OCI-LY3 (cell line): ENCODE measurements around the gene CCDC152.

Source experiments
- H2AFZ ChIP-seq: fragments of 200-600, 300-600 bp; shearing (Covaris generic); 2 replicates; pipeline ENCODE4 v1.6.0; 2014; ENCODE audit warnings: antibody characterized with exemption, low read depth, low read length
- H3K27ac ChIP-seq: fragments of 200-600, 300-600 bp; sonication (generic); 2 replicates; pipeline ENCODE4 v1.5.1; 2014; ENCODE audit warnings: mild to moderate bottlenecking, low read length, moderate library complexity, mixed read lengths
- H3K27me3 ChIP-seq: fragments of 200-600, 300-600 bp; sonication (generic); 2 replicates; pipeline ENCODE4 v1.6.1; 2014; ENCODE audit warnings: low read depth, low read length, mixed read lengths
- H3K36me3 ChIP-seq: fragments of 200-600, 300-600 bp; sonication (generic); replicated peaks from 2 replicates; pipeline ENCODE3; 2014; ENCODE audit warnings: low read depth, low read length, mixed read lengths
- H3K4me1 ChIP-seq: fragments of 300-600, 200-600 bp; sonication (generic); 2 replicates; pipeline ENCODE4 v1.6.1; 2014; ENCODE audit warnings: low read length, mixed read lengths
- H3K4me2 ChIP-seq: fragments of 200-600, 300-600 bp; sonication (generic); 2 replicates; pipeline ENCODE4 v1.6.1; 2014; ENCODE audit warnings: low read length, mixed read lengths
- H3K4me3 ChIP-seq: fragments of 300-600, 200-600 bp; sonication (generic); 2 replicates; pipeline ENCODE4 v1.5.1; 2014; ENCODE audit warnings: antibody characterized with exemption, mild to moderate bottlenecking, low read length, moderate library complexity
- H3K79me2 ChIP-seq: fragments of 300-600, 200-600 bp; shearing (Covaris generic); 2 replicates; pipeline ENCODE4 v1.6.1; 2014; ENCODE audit warnings: mild to moderate bottlenecking, low read length, mixed read lengths
- H3K9ac ChIP-seq: fragments of 300-600, 200-600 bp; shearing (Covaris generic); 2 replicates; pipeline ENCODE4 v1.6.0; 2014; ENCODE audit warnings: mild to moderate bottlenecking, low read length, moderate library complexity
- H3K9me3 ChIP-seq: fragments of 200-600, 300-600 bp; shearing (Covaris generic); 2 replicates; pipeline ENCODE4 v1.6.1; 2014; ENCODE audit warnings: low read length, mixed read lengths; ENCODE audit not compliant: insufficient read depth
- H4K20me1 ChIP-seq: fragments of 200-600, 300-600 bp; sonication (generic); 2 replicates; pipeline ENCODE4 v1.6.1; 2016; ENCODE audit warnings: low read length, mixed read lengths; ENCODE audit not compliant: insufficient read depth
- EZH2phosphoT487 ChIP-seq: fragments of 200-600 bp; shearing (Covaris generic); IDR thresholded peaks from 2 replicates; pipeline ENCODE4 v1.6.1; 2018; ENCODE audit warnings: antibody characterized with exemption, mixed run types, low read depth
- TF ChIP-seq, protein P1 (sequence below): fragments of 200-600, 300-600 bp; sonication (generic); IDR thresholded peaks from 2 replicates; pipeline ENCODE4 v1.5.1; 2014; ENCODE audit warnings: antibody characterized with exemption, low read length, low read depth

The CCDC152 gene

DNA sequence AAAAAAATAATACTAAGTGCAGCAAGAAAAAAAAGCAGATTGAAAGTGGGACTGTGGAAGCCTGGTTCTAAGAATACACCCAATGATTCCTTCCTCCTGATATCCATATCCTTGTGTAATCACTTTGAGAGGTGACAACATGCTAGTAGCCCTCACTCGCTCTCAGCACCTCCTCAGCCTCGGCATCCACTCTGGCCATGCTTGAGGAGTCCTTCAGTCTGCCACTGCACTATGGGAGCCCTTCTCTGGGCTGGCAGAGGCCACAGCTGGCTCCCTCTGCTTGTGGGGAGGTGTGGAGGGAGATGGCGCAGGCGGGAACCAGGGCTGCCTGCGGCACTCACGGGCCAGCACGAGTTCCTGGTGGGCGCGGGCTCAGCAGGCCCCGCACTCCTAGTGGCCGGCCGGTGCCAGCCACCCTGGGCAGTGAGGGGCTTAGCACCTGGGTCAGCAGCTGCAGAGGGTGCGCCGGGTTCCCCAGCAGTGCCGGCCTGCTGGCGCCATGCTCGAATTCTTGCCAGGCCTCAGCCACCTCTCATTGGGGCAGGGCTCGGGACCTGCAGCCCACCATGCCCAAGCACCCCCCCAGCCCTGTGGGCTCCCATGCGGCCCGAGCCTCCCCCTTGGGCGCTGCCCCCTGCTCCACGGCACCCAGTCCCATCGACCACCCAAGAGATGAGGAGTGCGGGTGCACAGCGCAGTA, 79.6 kb downstream of the CCDC152 start:
- Histone ChIP-seq H2AFZ (no peak overlapping the region), H3K79me2 (no peaks in the 10 kb centered on the region), H3K4me1 (no peaks in the 10 kb centered on the region), H3K36me3 (no peaks in the 10 kb centered on the region), H3K9ac (no peak overlapping the region), H3K27ac (no peak overlapping the region), H4K20me1 (no peaks in the 10 kb centered on the region), H3K4me3 (no peak overlapping the region), H3K9me3 (no peaks in the 10 kb centered on the region), H3K4me2 (no peak overlapping the region), H3K27me3 (no peaks in the 10 kb centered on the region)
- TF ChIP-seq EZH2phosphoT487, result no peak
- TF ChIP-seq, protein P1, sequence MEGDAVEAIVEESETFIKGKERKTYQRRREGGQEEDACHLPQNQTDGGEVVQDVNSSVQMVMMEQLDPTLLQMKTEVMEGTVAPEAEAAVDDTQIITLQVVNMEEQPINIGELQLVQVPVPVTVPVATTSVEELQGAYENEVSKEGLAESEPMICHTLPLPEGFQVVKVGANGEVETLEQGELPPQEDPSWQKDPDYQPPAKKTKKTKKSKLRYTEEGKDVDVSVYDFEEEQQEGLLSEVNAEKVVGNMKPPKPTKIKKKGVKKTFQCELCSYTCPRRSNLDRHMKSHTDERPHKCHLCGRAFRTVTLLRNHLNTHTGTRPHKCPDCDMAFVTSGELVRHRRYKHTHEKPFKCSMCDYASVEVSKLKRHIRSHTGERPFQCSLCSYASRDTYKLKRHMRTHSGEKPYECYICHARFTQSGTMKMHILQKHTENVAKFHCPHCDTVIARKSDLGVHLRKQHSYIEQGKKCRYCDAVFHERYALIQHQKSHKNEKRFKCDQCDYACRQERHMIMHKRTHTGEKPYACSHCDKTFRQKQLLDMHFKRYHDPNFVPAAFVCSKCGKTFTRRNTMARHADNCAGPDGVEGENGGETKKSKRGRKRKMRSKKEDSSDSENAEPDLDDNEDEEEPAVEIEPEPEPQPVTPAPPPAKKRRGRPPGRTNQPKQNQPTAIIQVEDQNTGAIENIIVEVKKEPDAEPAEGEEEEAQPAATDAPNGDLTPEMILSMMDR, result no peak

DNA sequence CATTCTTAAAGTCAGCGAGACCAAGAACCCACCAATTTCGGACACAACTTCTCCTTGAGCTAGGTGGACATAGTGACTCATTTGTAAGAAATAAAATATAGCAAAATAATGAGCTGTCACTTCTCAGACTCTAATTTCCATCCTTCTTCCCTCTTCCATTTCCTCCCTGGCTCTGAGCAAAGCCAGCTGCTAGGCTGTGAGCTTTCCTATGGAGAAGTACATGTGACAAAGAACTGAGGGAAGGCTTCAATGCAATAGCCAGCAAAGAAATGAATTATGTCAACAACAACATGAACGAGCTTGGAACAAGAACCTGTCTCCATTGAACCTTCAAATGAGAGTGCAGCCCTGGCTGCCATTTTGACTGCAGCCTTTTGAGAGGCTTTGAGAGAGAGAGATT, 81.0 kb downstream of the CCDC152 start:
- Histone ChIP-seq H3K4me2 (no peak overlapping the region), H4K20me1 (no peaks in the 10 kb centered on the region), H3K36me3 (no peaks in the 10 kb centered on the region), H2AFZ (no peak overlapping the region), H3K4me3 (no peak overlapping the region), H3K9me3 (no peaks in the 10 kb centered on the region), H3K9ac (no peak overlapping the region), H3K27me3 (no peaks in the 10 kb centered on the region), H3K27ac (no peak overlapping the region), H3K4me1 (no peaks in the 10 kb centered on the region), H3K79me2 (no peaks in the 10 kb centered on the region)
- TF ChIP-seq, protein P1, result no peak
- TF ChIP-seq EZH2phosphoT487, result no peak

DNA sequence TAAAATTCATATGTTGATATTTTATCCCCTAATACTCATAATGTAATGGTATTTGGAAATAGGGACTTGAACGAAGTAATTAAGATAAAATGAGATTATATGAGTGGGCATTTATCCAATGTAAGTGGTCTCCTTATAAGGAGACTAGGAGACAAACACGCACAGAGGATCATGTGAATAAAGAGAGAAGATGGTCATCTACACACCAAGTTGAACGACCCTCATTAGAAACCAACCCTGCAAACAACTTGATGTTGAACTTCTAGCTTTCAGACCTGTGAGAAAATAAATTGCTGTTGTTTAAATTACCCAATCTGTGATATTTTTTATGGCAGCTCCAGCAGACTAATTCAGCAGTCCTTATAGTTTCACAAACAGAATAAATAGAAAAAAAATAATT, 82.6 kb downstream of the CCDC152 start:
- Histone ChIP-seq H3K36me3 (no peaks in the 10 kb centered on the region), H3K27ac (no peak overlapping the region), H3K9ac (no peak overlapping the region), H4K20me1 (no peaks in the 10 kb centered on the region), H3K9me3 (no peaks in the 10 kb centered on the region), H3K27me3 (no peaks in the 10 kb centered on the region), H3K79me2 (no peaks in the 10 kb centered on the region), H2AFZ (no peak overlapping the region), H3K4me1 (no peaks in the 10 kb centered on the region), H3K4me3 (no peak overlapping the region), H3K4me2 (no peak overlapping the region)
- no peak for TF ChIP-seq EZH2phosphoT487
- TF ChIP-seq, protein P1, result no peak

DNA sequence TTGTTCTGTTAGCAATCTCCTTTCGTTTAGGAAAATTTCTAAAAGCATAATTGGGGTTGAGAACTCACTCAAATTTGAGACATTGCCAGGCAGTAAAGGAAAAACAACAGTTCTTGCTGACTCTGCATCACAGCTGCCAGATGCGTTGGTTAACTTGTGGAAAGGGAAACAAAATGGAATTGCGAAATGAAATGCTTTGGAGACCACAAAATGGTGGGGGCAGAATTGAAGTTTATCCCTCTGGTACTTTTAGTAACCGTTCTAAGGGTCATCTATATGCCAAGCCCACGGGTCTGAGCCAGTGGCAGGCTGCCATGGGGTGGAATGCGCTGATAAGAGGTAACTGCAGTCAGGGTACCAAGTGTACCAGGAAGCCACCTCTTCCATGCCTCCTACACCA, 83.7 kb downstream of the CCDC152 start:
- Histone ChIP-seq H3K4me2 (no peak overlapping the region), H3K27me3 (no peaks in the 10 kb centered on the region), H4K20me1 (no peaks in the 10 kb centered on the region), H3K9ac (no peak overlapping the region), H3K9me3 (no peaks in the 10 kb centered on the region), H3K36me3 (no peaks in the 10 kb centered on the region), H3K27ac (no peak overlapping the region), H3K79me2 (no peaks in the 10 kb centered on the region), H3K4me1 (no peaks in the 10 kb centered on the region), H3K4me3 (no peak overlapping the region), H2AFZ (no peak overlapping the region)
- TF ChIP-seq EZH2phosphoT487, result no peak
- TF ChIP-seq, protein P1, result no peak
